Measurements from ENCODE around the gene ZSCAN30. TPM values are rescaled to one million over a fixed set of nuclear protein-coding genes. Genes with fewer than 3 reads are reported as not detected.

Gene ZSCAN30
- total and polyA plus RNA-seq, 2 of the 13 experiments (the other 11 are each of a cell fraction or from before 2014, with no cell fraction given), result 7.4 to 7.7 TPM

GRCh38 chr18:35240664-35241447, 49.2 kb downstream of the ZSCAN30 start, which contains the start of gene ZNF397 (continued):
- no peak for TF ChIP-seq LBX2 (CRISPR knock-in tag; IDR thresholded peaks at IDR 0.05; ENCODE audit: borderline replicate concordance)
- no peak for TF ChIP-seq JUN (CRISPR knock-in tag; IDR thresholded peaks at IDR 0.05)
- TF ChIP-seq ZNF7 (CRISPR knock-in tag; IDR thresholded peaks at IDR 0.05), result no peak
- TF ChIP-seq KDM1A (CRISPR knock-in tag; IDR thresholded peaks at IDR 0.05), result no peak
- TF ChIP-seq DRAP1 (CRISPR knock-in tag; IDR thresholded peaks at IDR 0.05), result peak; percentile 85
- peak; percentile 56; the same call in 1 of the 2 replicates for TF ChIP-seq TEF (CRISPR knock-in tag; IDR thresholded peaks at IDR 0.05)
- TF ChIP-seq PTBP1 (IDR thresholded peaks at IDR 0.05; ENCODE audit: low read depth, low read length, poor library complexity, severe bottlenecking), result no peak
- peak; percentile 79 for TF ChIP-seq CBFB (CRISPR knock-in tag; IDR thresholded peaks at IDR 0.05)
- peak; percentile 75 for TF ChIP-seq YEATS4 (CRISPR knock-in tag; IDR thresholded peaks at IDR 0.05; ENCODE audit: borderline replicate concordance)
- no peak for TF ChIP-seq NBN (conservative IDR thresholded peaks at IDR 0.05)
- peak; percentile 93 for TF ChIP-seq RBFOX2 (IDR thresholded peaks at IDR 0.05; ENCODE audit: low read depth, low read length)
- TF ChIP-seq GLMP (CRISPR knock-in tag; IDR thresholded peaks at IDR 0.05; ENCODE audit: borderline replicate concordance), result no peak
- TF ChIP-seq ZNF678 (CRISPR knock-in tag; IDR thresholded peaks at IDR 0.05), result 0 out of 2 replicates have a peak, but pooled peaks have one; percentile 50
- TF ChIP-seq TSC22D2 (CRISPR knock-in tag; IDR thresholded peaks at IDR 0.05; ENCODE audit: borderline replicate concordance), result peak; percentile 62; the same call in 1 of the 2 replicates
- TF ChIP-seq YEATS2 (CRISPR knock-in tag; IDR thresholded peaks at IDR 0.05; ENCODE audit: borderline replicate concordance), result peak; percentile 87; the same call in 1 of the 2 replicates
- TF ChIP-seq MEIS1 (CRISPR knock-in tag; IDR thresholded peaks at IDR 0.05; ENCODE audit: borderline replicate concordance), result no peak
- TF ChIP-seq ZNF530 (CRISPR knock-in tag; IDR thresholded peaks at IDR 0.05; ENCODE audit: low read depth), result no peak
- TF ChIP-seq ZNF75D (CRISPR knock-in tag; IDR thresholded peaks at IDR 0.05; ENCODE audit: borderline replicate concordance), result no peak
- no peak for TF ChIP-seq ZNF276 (CRISPR knock-in tag; IDR thresholded peaks at IDR 0.05; ENCODE audit: low read depth)
- peak; percentile 73; the same call in 1 of the 2 replicates for TF ChIP-seq HIVEP1 (CRISPR knock-in tag; IDR thresholded peaks at IDR 0.05)
- peak; percentile 76 for TF ChIP-seq ARID5B (CRISPR knock-in tag; IDR thresholded peaks at IDR 0.05)

Measured in HepG2 (cell line).